Measurements from ENCODE around the gene RBM5.

The RBM5 gene

DNA sequence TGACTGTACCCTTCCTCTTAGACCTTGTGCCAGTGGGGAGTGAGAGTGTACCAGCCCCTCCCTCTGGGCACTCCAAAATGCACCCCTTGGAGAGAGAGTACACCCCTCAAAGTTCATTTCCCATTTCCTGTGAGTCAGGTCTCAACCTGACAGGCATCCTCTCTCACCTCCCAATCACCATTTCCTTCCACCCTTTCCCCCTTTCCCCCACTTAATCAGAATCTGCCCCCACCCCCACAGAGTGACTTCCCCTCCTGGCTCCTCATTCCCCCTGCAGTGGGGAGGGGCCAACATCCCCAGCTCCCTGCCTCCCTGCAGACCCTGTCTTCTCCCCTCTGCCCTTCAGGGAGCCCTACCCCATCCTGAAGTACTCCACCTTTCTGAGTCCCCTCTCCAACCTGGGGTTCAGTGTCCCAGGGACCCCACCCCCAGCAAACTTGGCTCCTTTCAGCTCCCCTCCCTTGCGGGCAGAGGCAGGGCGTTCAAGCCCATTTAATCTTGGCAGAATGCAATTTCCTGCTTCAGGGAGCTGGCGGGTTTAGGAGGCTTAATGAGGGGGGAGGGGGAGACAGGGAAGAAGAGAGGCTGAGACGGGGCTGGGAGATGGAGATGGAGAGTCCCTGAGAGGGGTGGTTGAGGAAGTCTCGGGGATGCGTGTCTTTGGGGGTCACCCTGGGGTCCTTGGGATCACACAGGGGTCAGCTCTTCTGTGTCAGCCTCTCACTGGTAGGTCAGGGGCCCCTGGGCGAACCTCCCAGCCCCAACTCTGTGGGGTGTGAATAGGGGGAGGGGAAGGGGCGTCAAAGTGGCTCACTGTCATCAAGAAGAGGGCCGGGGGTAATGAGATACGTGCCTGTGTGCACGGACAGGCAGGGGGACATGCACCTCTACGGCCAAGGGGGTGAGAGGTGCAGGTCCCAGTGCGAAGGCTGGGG lies 49.8 kb downstream of the RBM5 start:
- in situ Hi-C loops (cut with MboI; ENCODE audit: low sequenced_read_pairs), result no loop called here

GRCh38 chr3:50139308-50139707 lies 50.6 kb downstream of the RBM5 start:
- in situ Hi-C loops (cut with MboI; ENCODE audit: low sequenced_read_pairs), result no loop called here

DNA sequence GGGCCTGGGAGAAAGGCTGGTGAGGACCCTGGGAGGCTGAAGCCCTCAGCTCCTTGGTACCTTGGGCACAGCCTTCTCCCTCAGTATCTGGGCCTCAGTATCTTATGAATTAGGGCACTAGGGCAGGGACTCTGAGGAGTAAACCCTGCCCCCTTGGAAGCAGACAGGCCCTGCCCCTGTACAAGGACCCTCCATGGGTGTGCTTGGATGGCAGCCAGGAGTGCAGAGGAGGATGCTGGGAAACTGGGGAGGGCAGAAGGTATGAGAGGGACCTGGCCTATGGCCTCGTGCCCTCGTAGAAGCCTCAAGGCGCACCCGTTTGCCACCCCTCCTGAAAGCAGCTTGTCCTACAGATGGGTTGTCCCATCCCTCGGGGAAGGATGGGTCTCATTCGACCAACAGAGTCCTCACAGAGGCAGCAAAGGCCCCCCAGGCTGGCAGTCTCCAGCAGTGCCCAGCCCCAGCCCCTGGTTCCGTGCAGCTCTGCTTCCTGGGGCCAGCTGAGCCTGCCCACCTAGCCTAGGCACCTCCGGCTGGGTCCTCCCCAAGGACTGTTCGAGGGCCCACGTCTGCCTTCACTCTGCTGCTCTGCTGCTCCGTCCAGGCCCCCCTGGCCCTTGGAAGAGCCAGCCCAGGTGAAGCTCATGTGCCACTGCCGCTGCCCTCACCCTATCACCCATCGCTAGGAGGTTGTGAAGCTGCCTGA lies 51.2 kb downstream of the RBM5 start:
- in situ Hi-C loops (cut with MboI; ENCODE audit: low sequenced_read_pairs), result no loop called here

- in situ Hi-C loops (cut with MboI; ENCODE audit: low sequenced_read_pairs), result no loop called here
Observed at GRCh38 chr3:50140990-50141389, 52.3 kb downstream of the RBM5 start.

GRCh38 chr3:50146316-50146901 lies 57.7 kb downstream of the RBM5 start:
- in situ Hi-C loops (cut with MboI; ENCODE audit: low sequenced_read_pairs), result no loop called here

- in situ Hi-C loops (cut with MboI; ENCODE audit: low sequenced_read_pairs), result no loop called here
Observed at GRCh38 chr3:50147016-50147415, 58.3 kb downstream of the RBM5 start.

- in situ Hi-C loops (cut with MboI; ENCODE audit: low sequenced_read_pairs), result no loop called here
Observed at GRCh38 chr3:50147447-50147846, 58.7 kb downstream of the RBM5 start.

DNA sequence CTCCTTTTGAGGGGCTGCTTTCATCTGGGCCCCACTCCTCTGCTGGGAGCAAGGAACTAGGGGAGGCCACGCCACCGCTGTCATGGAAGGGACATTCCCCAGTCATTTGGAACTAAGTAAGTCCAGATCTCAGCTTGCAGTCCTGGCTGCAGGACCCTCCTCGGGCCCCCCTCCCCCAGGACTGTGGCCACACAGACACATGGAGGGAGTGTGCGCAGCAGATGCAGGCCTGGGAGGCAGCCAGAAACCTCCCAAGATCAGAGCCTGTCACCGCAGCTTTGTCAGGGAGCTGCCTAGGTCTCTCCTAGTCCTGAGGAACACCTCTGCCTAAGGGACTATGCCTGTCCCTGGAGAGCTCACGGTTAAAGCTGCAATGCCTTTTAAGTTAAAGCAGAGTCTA lies 59.1 kb downstream of the RBM5 start:
- in situ Hi-C loops (cut with MboI; ENCODE audit: low sequenced_read_pairs), result no loop called here

GRCh38 chr3:50150404-50150750 lies 61.7 kb downstream of the RBM5 start:
- in situ Hi-C loops (cut with MboI; ENCODE audit: low sequenced_read_pairs), result no loop called here

DNA sequence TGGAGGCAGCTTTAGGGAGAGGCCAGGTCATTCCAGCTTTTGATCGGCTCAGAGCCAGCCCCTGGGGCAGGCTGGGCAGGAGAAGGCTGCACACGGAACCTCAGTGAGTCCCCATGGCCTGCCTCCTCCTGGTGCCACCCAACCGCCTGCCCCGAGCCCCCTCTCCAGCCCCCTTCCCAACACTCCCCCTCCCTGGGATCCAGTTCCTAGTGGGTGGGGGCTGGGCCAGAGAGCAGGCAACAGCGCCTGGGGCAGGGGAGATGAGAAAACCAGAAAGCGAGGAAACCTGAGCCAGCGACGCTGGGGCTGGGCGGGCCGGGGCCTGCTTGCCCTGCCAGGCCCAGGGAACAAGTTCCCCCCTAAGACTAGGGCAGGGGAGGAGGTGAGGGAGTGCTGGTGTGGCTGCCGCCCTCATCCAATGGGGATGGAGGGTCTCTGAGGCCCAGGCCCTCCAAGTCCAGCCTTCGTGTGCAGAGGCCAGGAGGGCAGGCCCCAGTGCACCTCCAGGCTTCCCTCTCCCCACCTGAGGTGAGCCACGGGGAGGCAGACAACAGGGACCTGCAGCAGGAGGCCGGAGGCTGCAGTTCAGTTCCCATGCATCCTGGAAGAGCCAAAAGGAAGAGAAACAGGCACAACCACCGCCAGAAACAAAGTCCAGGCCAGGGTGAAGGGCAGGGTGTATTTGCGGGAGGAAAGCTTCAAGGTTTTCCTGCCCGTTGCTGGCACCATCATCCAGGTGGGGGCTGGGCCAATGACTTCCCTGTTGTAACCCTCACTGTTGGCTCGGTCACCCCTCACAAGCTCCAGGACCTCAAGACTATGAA lies 62.4 kb downstream of the RBM5 start:
- in situ Hi-C loops (cut with MboI; ENCODE audit: low sequenced_read_pairs), result no loop called here

DNA sequence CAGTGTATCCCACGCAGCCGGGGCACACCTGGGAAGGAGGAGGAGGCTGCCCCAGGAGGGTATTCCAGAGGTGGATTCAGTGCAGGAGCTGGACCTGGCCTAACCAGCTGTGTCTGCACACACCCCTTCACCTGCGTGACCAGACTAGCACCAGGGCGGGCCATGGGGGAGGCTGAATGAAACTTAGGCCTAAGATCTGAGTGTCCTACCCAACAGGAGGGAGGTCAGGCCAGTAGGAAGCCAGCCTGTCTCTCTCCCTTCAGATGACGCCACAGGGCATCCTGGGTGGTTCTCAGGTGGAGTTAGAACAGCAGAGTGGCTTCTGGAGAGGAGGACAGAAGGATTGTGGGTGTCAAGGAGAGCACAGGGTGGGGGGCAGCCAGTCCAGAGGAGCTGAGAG lies 63.0 kb downstream of the RBM5 start:
- in situ Hi-C loops (cut with MboI; ENCODE audit: low sequenced_read_pairs), result no loop called here

DNA sequence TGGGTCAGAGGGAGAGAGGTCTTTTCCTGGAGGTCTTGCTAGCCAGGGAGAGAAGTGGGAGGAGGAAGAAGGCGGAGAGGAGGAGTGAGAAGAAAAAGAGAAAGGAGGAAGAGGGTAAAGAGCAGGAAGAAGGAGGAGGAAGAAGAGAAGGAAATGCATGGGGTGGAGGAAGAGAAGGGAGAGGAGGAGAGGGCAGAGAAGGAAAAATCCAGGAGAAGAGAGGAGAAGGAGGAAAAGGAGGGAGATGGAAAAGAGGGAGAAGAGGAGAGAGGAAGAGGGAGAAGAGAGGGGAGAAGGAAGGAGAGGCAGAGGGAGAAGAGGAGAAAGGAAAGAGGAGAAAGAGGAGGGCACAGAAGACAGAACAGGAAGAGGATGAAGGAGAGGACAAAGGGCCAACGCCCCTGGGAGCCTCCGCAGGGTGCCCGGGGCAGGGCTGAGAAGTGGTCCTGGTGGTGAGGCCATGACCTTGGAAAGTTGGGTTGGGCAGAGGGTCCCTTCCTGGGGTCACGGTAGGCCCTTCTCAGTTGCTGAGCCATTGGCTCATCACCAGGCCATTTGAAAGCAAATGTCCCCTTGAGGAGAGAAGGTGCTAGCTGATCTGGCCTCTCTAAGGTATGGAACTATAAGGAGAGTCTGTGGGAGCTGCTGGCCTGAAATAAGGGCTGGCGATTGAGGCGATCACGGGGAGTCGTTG lies 65.2 kb downstream of the RBM5 start:
- in situ Hi-C loops (cut with MboI; ENCODE audit: low sequenced_read_pairs), result no loop called here

DNA sequence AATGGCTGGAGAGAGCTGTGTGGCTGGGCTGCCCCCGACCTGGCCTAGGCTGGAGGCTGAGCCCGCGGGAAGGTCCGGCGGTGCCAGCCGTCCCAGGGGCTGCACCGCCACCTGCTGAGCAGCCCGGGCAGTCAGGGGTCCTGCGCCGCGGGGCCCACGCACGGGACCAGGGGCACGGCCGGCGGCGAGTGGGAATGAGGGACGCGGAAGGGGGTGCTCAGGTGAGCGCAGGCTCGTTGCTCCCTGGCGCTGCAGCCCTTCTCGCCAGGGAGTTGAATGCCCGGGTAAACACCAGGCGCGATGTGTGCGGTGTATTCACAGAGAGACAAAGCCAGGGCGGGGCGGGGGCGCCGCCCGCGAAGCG lies 65.7 kb downstream of the RBM5 start:
- in situ Hi-C loops (cut with MboI; ENCODE audit: low sequenced_read_pairs), result no loop called here

GRCh38 chr3:50154840-50155490 lies 66.2 kb downstream of the RBM5 start, which contains the start of gene SEMA3F:
Gene SEMA3F (plus strand): TSS chr3:50155324. CDS start chr3:50159623, 4,299 bp downstream.
- in situ Hi-C loops (cut with MboI; ENCODE audit: low sequenced_read_pairs), result no loop called here

- in situ Hi-C loops (cut with MboI; ENCODE audit: low sequenced_read_pairs), result no loop called here
Observed at GRCh38 chr3:50155491-50155878, 66.8 kb downstream of the RBM5 start.

DNA sequence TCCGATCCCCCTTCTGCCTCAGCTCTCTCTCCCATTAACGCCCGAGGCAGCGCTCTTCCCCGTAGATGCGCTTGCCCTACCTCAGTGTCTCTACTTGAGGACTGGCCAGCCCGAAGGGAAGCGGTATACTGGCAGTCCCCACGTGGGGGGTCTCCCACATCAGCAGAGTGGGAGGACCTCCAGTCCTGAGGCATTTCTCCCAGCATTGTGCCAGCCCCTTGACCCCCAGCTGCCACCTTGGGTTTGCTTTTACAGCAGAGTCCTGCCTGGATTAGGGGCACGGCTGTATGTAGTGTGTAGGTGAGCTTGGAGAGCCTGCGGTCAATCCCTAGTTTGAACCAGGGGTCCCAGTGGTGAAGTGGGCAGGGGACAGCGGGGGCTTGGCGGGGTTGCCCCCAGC lies 67.2 kb downstream of the RBM5 start:
- in situ Hi-C loops (cut with MboI; ENCODE audit: low sequenced_read_pairs), result no loop called here

- in situ Hi-C loops (cut with MboI; ENCODE audit: low sequenced_read_pairs), result no loop called here
Observed at GRCh38 chr3:50156549-50157493, 68.1 kb downstream of the RBM5 start.

- in situ Hi-C loops (cut with MboI; ENCODE audit: low sequenced_read_pairs), result no loop called here
Observed at GRCh38 chr3:50157827-50158529, 69.3 kb downstream of the RBM5 start.

Measured in HL-60/S4 treated with retinoic acid at 250 ng/mL for 4 days and 3 days (cell line).